H1 (cell line): ENCODE results near the gene DUOX1. TPM values are rescaled to one million over a fixed set of nuclear protein-coding genes. Genes with fewer than 3 reads are reported as not detected.

ENCODE experiments used
- CHD7 ChIP-seq: fragments of 300-600 bp; sonication (generic); IDR thresholded peaks from 2 replicates; pipeline ENCODE4 v1.7.1; 2012; ENCODE audit warnings: low read length, moderate library complexity, mild to moderate bottlenecking, inconsistent platforms; ENCODE audit not compliant: insufficient replicate concordance
- polyA plus RNA-seq, 7 experiments: library from polyadenylated mRNA; depleted of rRNA in 3 of 7; stranded (reverse) in 5 of 7; unstranded in 2 of 7; fragments of >200 nt in 5 of 7; fragments of 200-250 nt in 2 of 7; gene quantifications; 1 replicate in 5 of 7; 2 replicates in 1 of 7; 4 replicates in 1 of 7; pipeline versions ENCODE4 v1.2.1 to v1.2.3, GENCODE V29; 2011 to 2013; ENCODE audit warnings: missing spikeins in 2 of 7, mixed read lengths in 2 of 7
- total RNA-seq: library from RNA; stranded (reverse); fragmentation: NEBNext Ultra II Directional; extraction: Animal tissue kit (Norgen Biotek cat#: 25700); gene quantifications from 2 replicates; pipeline ENCODE4 v1.2.1, GENCODE V29; 2021

Gene DUOX1
- total and polyA plus RNA-seq, 2 of the 8 experiments (the other 6 are each of a cell fraction or from before 2014, with no cell fraction given), result 0.84 to 1.4 TPM

GRCh38 chr15:45130291-45131000 lies 652 bp downstream of the DUOX1 start (continued):
- no peak for TF ChIP-seq CHD7
